Cardiac fibroblast (primary cell): ENCODE measurements around the gene KLHL18.

Experiments
- DNase-seq, 2 donors: peaks; one replicate each; pipeline versions ENCODE4 v3.0.0 to v3.0.0-alpha.2; 2010; ENCODE audit warnings: low read depth in 2 of 2
- H3K4me3 ChIP-seq, 2 donors: replicated peaks in 1 of 2; 1 replicate in 1 of 2; 2 replicates in 1 of 2; pipeline ENCODE4 v1.5.1; 2011; ENCODE audit warnings: low read depth in 2 of 2, low read length in 2 of 2, mild to moderate bottlenecking in 2 of 2, moderate library complexity in 1 of 2
- TF ChIP-seq, protein P1 (sequence below): IDR thresholded peaks from one replicate; pipeline ENCODE4 v1.5.1; 2011; ENCODE audit warnings: low read depth, mild to moderate bottlenecking, low read length, inconsistent platforms

The KLHL18 gene

GRCh38 chr3:47394881-47395280 lies 112.1 kb downstream of the KLHL18 start:
- no peak overlapping the region for H3K4me3 ChIP-seq
- DNase-seq = peak in 1 of 2 donors; percentile 12
- TF ChIP-seq, protein P1, sequence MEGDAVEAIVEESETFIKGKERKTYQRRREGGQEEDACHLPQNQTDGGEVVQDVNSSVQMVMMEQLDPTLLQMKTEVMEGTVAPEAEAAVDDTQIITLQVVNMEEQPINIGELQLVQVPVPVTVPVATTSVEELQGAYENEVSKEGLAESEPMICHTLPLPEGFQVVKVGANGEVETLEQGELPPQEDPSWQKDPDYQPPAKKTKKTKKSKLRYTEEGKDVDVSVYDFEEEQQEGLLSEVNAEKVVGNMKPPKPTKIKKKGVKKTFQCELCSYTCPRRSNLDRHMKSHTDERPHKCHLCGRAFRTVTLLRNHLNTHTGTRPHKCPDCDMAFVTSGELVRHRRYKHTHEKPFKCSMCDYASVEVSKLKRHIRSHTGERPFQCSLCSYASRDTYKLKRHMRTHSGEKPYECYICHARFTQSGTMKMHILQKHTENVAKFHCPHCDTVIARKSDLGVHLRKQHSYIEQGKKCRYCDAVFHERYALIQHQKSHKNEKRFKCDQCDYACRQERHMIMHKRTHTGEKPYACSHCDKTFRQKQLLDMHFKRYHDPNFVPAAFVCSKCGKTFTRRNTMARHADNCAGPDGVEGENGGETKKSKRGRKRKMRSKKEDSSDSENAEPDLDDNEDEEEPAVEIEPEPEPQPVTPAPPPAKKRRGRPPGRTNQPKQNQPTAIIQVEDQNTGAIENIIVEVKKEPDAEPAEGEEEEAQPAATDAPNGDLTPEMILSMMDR = no peak
